HEK293T (cell line): ENCODE results near the gene TCF7L1.

ENCODE experiments used
- CTCF ChIA-PET: fragments of 350-600 bp; formaldehyde crosslinking; extraction: SDS; loops from one replicate; lab custom pipeline; 2021; ENCODE audit warnings: antibody characterized with exemption, inconsistent platforms; lab: Yijun Ruan, JAX
- POLR2A ChIA-PET: fragments of 350-600 bp; formaldehyde crosslinking; extraction: SDS; loops from one replicate; lab custom pipeline; 2020; ENCODE audit warnings: antibody characterized with exemption, inconsistent platforms; lab: Yijun Ruan, JAX
- DNase-seq: peaks from one replicate; pipeline ENCODE4 v3.0.0; 2012; ENCODE audit warnings: mixed read lengths; ENCODE audit errors: extremely low spot score
- ARNT ChIP-seq: fragments of 450-650 bp; IDR thresholded peaks from 2 replicates; pipeline ENCODE4 v1.6.1; 2017; ENCODE audit warnings: mild to moderate bottlenecking
- BHLHE40 ChIP-seq: fragments of 450-650 bp; IDR thresholded peaks from 2 replicates; pipeline ENCODE4 v1.6.1; 2016; ENCODE audit warnings: mild to moderate bottlenecking, moderate library complexity, borderline replicate concordance
- CTBP1 ChIP-seq: fragments of 450-650 bp; IDR thresholded peaks from 2 replicates; pipeline ENCODE4 v1.6.1; 2016; ENCODE audit warnings: borderline replicate concordance
- ELF4 ChIP-seq: fragments of 450-650 bp; IDR thresholded peaks from 2 replicates; pipeline ENCODE4 v1.6.1; 2017; ENCODE audit warnings: antibody characterized with exemption
- FOXA1 ChIP-seq: fragments of 450-650 bp; IDR thresholded peaks from 2 replicates; pipeline ENCODE4 v1.6.1; 2016; ENCODE audit warnings: mild to moderate bottlenecking
- FOXK2 ChIP-seq: fragments of 450-650 bp; IDR thresholded peaks from 2 replicates; pipeline ENCODE4 v1.6.1; 2016; ENCODE audit warnings: mild to moderate bottlenecking
- FOXM1 ChIP-seq: fragments of 450-650 bp; IDR thresholded peaks from 2 replicates; pipeline ENCODE4 v1.6.1; 2017; ENCODE audit warnings: mild to moderate bottlenecking, borderline replicate concordance
- HDGF ChIP-seq: fragments of 450-650 bp; IDR thresholded peaks from 2 replicates; pipeline ENCODE4 v1.6.1; 2017; ENCODE audit warnings: antibody characterized with exemption, borderline replicate concordance
- L3MBTL2 ChIP-seq: fragments of 450-650 bp; conservative IDR thresholded peaks from 2 replicates; pipeline ENCODE4 v1.6.1; 2016; ENCODE audit warnings: mild to moderate bottlenecking
- LEF1 ChIP-seq: fragments of 450-650 bp; IDR thresholded peaks from 2 replicates; pipeline ENCODE4 v1.6.1; 2017; ENCODE audit warnings: mild to moderate bottlenecking, borderline replicate concordance
- NFRKB ChIP-seq: fragments of 450-650 bp; IDR thresholded peaks from 2 replicates; pipeline ENCODE4 v1.6.1; 2016; ENCODE audit warnings: mild to moderate bottlenecking, moderate library complexity
- SP1 ChIP-seq: fragments of 450-650 bp; IDR thresholded peaks from 2 replicates; pipeline ENCODE4 v1.6.1; 2017
- SUZ12 ChIP-seq: fragments of 450-650 bp; IDR thresholded peaks from 2 replicates; pipeline ENCODE4 v1.6.1; 2016; ENCODE audit warnings: mild to moderate bottlenecking
- TARDBP ChIP-seq: fragments of 450-650 bp; IDR thresholded peaks from 2 replicates; pipeline ENCODE4 v1.6.1; 2016
- ZNF384 ChIP-seq: fragments of 450-650 bp; IDR thresholded peaks from 2 replicates; pipeline ENCODE4 v1.6.1; 2016
- TF ChIP-seq, protein P1 (sequence below): fragments of 450-650 bp; IDR thresholded peaks from 2 replicates; pipeline ENCODE4 v1.6.1; 2016

TCF7L1 gene

DNA sequence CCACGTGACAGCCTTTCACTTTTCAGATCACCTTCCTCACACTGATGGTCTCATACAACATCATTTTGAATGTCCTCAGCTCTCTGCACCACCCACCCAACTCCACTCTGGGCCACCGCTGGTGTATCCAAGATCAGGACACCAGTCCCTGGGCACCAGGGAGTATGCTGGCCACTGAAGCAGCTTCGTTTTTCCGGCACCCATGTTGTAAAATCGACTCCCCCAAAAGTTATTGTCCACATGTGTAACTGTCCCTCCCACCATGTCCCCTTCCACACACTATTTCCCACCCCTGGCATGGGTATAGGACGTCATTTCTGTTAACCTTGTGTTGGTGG lies 98.2 kb downstream of the TCF7L1 start:
- TF ChIP-seq HDGF = no peak
- TF ChIP-seq NFRKB = no peak
- TF ChIP-seq ZNF384 = no peak
- TF ChIP-seq, protein P1, sequence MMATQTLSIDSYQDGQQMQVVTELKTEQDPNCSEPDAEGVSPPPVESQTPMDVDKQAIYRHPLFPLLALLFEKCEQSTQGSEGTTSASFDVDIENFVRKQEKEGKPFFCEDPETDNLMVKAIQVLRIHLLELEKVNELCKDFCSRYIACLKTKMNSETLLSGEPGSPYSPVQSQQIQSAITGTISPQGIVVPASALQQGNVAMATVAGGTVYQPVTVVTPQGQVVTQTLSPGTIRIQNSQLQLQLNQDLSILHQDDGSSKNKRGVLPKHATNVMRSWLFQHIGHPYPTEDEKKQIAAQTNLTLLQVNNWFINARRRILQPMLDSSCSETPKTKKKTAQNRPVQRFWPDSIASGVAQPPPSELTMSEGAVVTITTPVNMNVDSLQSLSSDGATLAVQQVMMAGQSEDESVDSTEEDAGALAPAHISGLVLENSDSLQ = no peak
- no peak for TF ChIP-seq LEF1
- TF ChIP-seq ARNT = no peak
- no peak for TF ChIP-seq FOXK2
- TF ChIP-seq SP1 = no peak
- no peak for TF ChIP-seq TARDBP
- POLR2A ChIA-PET = no interaction called here
- CTCF ChIA-PET = no interaction called here

DNA sequence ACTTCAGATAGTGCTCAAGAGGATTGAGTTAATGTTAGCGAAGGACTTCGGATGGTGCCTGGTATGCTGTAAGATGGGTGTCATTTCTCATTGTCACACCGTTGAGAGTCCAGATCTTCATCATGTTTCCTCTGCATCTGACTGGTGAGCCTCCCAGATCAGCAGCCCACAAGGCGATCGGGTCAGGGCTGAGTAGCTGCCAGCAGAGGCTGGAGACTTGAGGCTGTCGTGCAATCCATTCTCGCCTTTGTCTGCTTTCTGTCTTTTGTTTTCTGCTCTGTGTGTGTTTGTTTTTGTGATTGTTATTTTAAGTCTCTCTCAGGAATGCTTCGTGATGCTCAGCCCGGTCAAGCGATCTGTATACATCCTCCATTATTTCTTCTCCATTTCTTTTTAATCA lies 98.8 kb downstream of the TCF7L1 start:
- TF ChIP-seq ARNT = no peak
- no peak for TF ChIP-seq FOXM1
- TF ChIP-seq NFRKB = no peak
- no peak for TF ChIP-seq FOXK2
- no peak for TF ChIP-seq LEF1
- no peak for TF ChIP-seq CTBP1
- TF ChIP-seq L3MBTL2 = no peak
- TF ChIP-seq FOXA1 = no peak
- POLR2A ChIA-PET = no interaction called here

More for the DNA sequence above, 98.2 kb downstream of the TCF7L1 start:
- DNase-seq = no peak

DNA sequence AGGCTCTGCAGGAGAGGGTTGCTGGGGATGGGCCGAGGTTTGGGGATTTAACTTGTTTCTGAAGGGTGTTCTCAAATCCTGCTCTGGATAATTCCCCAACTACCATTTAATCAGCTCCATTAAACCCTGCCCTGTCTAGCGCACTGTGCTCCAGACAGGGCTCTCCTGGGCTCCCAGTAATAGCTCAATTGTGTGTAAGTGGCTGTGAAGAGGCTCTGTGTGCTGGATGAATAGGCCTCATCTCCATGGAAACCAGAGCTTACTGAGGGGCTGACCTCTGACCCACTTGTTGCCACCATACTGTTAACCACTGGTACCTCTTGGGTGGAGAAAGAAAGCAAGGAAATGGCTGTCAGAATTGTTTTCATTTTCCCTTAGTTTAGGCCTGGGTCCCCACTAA lies 101.7 kb downstream of the TCF7L1 start:
- TF ChIP-seq FOXM1 (no peak), ZNF384 (no peak), SUZ12 (no peak)
- ChIA-PET POLR2A (no interaction called here), CTCF (no interaction called here)
- no peak for DNase-seq

More for the DNA sequence above, 98.8 kb downstream of the TCF7L1 start:
- no peak for DNase-seq
- CTCF ChIA-PET = no interaction called here

DNA sequence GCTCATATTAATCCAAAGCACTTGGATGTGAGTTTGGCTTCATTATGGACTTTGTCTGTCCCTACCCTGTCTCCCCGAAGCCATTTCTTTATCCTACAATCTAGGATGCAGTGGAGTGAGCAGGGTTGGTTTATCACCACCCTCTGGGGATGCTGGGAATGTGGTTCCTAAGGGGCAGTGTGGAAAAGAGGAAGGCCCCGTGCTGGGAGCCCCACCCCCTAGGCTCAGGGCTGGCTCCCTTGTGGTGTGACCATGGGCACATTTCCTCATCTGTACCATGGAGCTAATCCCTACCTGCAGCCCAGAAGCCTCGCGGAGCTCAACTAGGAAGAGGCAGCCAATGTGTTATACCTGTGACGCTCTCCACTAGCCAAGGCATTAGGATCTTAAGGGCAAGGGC lies 102.1 kb downstream of the TCF7L1 start:
- ChIA-PET POLR2A (no interaction called here), CTCF (no interaction called here)
- no peak for TF ChIP-seq SUZ12
- TF ChIP-seq ARNT = no peak
- TF ChIP-seq ZNF384 = no peak
- TF ChIP-seq ELF4 = no peak
- no peak for TF ChIP-seq BHLHE40
- no peak for TF ChIP-seq SP1
- DNase-seq = no peak

DNA sequence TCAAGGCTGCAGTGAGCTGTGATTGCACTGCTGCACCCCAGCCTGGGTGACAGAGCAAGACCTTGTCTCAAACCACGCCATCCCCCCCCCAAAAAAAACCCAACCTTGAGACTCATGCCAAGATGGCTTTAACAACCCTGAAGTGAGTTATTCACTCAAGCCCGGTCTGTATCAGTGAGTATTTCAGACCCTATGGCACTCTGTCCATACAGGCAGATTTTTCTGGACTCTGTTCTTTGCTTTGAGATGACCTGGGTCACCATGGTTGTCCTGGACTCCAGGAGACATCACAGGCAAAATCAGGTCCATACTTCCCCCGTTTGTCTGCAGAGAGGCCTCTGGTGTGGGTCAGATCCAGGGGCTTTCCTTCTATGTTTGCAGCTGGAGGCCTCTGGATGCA lies 102.9 kb downstream of the TCF7L1 start:
- CTCF ChIA-PET = no interaction called here
- POLR2A ChIA-PET = no interaction called here
- no peak for DNase-seq

DNA sequence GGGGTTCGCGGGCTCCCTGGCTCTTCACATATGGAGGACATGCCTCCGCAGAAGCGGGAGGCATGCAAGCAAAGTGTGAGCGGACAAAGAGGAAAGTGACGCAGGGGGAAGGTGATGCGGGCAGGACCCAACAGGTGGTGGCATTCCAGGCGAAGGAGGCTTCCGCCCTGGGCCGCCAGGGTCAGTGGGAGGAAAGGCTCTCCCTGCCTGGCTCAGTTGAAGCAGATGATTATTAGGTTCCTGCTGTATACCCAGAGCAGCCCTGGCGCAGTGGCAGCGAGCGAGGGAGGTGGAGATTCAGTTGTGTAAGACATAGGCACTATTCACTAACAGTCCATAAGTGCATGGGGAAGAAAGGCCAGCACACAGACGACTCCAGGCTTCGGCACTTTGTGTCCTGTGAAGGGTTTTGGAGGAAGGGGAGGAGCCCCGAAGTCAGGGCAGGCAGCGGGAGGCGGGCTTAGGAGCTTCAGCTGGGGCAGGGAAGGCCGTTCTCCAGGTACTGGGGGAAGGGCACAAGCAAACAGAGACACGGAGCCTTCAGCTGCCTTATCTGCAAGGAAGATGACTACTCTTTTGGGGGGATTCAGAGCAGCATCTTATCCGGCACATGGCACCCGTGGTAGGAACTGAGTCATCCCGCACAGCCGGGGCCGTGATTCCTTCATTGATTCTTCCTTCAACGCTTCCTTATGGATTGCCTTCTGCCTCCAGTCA lies 104.8 kb downstream of the TCF7L1 start:
- no peak for DNase-seq
- TF ChIP-seq ARNT (no peak), LEF1 (no peak), HDGF (no peak)
- ChIA-PET CTCF (interaction anchor here (0.5 kb wide), 1 partner anchor 601 kb away, joined by 3 read pairs; no protein-coding TSS in a partner anchor), POLR2A (no interaction called here)

More for the DNA sequence above, 102.9 kb downstream of the TCF7L1 start:
- TF ChIP-seq ARNT (no peak), BHLHE40 (no peak), HDGF (no peak), CTBP1 (no peak), TARDBP (no peak), SP1 (no peak), LEF1 (no peak), L3MBTL2 (no peak), ELF4 (no peak), FOXK2 (no peak), NFRKB (no peak), FOXM1 (no peak), FOXA1 (no peak), SUZ12 (no peak), ZNF384 (no peak)
- TF ChIP-seq, protein P1 = no peak

DNA sequence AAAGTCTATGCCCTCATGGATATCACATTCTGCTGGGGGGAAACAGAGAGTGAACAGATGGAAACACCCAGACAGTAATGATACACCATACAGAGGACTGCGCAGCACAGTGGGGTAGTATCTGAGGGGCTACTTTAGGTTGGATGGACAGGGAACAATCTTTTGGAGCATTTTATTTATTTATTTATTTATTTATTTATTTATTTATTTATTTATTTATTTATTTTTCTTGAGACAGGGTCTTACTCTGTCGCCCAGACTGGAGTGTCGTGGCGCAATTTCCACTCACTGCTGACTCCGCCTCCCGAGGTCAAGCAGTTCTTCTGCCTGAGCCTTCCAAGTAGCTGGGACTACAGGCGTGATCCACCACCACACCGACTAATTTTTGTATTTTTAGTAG lies 105.4 kb downstream of the TCF7L1 start:
- ChIA-PET POLR2A (no interaction called here), CTCF (no interaction called here)
- TF ChIP-seq L3MBTL2 (no peak), CTBP1 (no peak), ARNT (no peak), LEF1 (no peak), ELF4 (no peak), SUZ12 (no peak), FOXA1 (no peak), FOXK2 (no peak), FOXM1 (no peak), SP1 (no peak), NFRKB (no peak), ZNF384 (no peak)
- TF ChIP-seq, protein P1 = no peak
- DNase-seq = no peak
